ENCODE results near the gene BROX.
"Not testable (repeated sequence)": the region's sequence is repeated elsewhere in the genome, so short reads cannot be mapped to it uniquely, and the experiment has no call there.

Gene BROX

DNA sequence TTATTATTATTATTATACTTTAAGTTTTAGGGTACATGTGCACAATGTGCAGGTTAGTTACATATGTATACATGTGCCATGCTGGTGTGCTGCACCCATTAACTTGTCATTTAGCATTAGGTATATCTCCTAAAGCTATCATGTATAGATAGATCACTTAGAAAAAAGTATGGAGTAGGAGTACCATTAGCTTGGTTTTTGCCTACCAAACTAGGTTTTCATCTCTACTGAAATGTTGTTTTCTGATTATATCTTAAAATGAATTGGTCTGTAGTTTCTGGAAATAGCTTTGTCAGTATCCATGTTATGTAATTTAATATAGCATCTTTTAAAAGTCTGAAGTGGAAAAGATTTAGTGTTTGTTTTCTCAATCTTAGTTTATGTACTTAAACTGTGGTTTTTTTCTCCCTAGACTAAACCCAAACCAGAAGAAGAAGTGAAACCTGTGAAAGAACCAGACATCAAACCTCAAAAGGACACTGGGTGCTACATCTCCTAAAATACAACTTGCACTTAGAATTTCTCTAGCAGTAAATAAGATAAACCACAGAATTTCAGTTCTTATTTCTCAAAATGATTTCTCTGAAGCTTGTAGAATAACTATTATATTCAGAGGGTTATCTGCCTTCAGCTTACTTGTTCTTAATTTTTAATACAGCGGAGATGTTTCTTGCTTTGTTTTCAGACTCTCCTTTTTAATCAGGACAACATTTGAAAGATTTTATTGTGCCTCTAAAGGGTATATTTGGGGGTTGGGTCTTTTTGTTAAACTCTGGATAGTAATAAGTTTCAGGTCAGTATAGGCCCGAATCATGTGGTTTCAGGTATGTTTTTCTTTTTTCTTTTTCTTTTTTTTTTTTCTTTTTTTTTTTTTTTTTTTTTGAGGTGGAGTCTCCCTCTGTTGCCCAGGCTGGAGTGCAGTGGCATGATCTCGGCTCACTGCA is 20.1 kb downstream of the BROX start:
- DNase-seq, result no peak

DNA sequence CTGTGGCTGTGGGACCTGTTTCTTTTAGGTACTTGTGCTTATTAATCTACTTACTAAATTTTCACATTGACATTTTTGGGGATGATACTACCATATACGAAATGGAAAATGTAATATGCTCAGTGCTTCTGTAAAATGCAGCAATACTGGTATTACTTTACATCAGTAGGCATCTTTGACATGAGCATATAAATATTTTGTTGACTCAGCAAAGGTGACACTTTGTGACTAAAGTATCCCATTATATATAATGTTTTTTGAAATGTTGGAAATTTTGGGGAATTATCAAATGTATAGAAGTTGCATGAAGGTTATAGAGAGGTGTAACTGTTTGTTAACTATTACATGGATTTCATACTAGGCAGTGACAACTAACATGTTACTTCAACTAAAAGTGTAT is 22.4 kb downstream of the BROX start:
- DNase-seq, result no peak

DNA sequence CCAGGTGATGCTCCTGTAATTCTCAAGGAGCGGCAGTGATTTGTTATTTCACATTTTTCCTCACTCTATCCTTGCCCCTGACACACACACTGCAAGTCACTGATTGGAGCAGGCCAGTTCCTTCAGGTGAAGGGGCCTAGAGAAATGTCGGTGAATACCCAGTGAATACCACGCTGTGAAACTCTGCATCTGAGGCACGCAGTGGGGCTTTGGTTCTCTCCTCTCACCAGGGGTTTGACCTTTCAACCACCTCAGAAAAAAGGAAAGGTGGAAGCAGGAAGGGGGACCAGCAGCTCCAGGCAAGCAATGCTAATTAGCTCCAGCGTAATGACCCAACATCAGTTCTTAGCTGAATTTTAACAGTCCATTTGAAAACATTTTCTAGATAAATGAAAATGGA is 24.1 kb downstream of the BROX start:
- no peak for DNase-seq

DNA sequence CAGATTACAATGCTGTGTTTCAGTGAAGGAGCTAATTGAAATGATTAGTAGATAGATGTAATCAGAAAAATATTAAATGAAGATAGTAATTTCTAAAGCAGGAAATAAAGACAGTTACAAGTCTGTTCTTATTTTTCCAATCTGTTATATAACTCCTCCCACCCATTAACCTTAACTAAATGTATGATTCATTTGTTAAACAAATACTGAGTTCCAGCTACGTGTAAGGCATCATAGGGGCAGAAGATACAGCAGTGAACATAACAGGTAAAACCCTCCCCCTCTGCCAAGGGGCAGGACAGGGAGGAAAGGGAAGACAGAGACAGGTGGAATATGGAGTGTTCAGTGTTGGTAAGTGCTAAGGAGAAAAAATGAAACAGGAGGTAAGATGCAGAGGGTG is 24.6 kb downstream of the BROX start, which contains the start of gene FAM177B:
Gene FAM177B, plus strand, starts transcription at position 231 of the 400 bp plus-strand sequence. CDS start 9,344 bp downstream, outside the sequence.
- DNase-seq, result no peak

DNA sequence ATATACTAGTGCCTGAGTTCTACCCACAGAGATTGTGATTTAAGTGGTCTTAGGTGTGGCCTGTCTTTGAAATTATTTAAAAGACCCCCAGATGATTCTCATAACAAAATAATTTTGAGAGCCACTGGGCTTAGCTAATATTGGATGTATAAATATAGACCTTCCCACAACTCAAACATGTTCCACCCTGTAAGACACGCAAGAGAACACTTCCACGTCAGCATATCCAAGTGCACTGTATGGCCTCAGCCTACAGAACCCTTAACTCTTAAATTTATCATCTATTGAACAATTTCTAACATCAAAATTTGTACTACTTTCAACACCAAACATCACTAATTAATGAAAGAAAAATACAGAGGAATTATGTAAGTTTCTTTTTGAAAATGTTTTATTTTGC is 27.1 kb downstream of the BROX start:
- DNase-seq, result no peak

DNA sequence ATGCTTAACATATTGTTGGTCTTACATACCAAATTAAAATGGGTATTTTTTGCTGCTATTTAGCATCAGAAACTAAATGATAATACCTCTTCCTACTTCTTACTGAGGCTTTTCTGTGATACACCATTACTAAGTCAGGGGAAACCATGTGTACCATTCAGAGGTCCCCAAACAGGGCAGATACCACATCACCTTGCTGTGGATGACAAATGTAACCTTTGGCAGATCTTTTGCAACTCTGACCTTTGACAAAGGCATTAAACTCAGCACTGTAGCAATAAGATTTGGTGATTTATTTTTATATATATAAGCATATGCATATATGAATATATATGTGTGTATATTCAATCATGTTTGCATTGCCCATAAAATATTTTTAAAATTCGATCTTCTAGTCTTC is 27.6 kb downstream of the BROX start:
- no peak for DNase-seq

DNA sequence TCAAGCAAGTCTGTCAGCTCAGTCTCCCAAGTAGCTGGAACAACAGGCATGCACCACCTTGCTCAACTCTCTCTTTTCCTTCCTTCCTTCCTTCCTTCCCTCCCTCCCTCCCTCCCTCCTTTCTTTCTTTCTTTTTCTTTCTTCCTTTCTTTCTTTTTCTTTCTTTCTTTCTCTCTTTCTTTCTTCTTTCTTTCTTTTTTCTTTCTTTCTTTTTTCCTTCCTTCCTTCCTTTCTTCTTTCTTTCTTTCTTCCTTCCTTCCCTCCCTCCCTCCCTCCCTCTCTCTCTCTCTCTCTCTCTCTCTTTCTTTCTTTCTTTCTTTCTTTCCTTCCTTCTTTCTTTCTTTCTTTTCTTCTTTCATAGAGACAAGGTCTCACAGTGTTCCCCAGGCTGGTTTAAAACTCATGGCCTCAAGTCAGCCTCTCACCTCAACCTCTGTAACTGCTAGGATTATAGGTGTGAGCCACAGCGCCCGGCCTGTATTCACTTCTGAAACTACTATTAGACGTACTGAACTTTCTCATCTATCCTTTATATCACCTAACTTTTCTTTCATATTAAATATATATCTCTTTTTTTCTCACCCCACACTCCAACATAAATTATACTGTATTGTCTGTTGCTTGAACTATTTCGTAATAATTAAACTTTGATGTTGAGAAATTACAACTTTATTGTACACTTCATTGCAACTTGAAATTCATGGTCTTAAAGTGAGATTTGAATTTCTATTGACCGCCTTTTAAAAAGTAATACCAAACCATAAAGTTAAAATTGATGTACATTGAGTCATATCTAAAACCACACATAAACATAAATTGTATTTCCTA is 29.5 kb downstream of the BROX start:
- not testable (repeated sequence) for DNase-seq

DNA sequence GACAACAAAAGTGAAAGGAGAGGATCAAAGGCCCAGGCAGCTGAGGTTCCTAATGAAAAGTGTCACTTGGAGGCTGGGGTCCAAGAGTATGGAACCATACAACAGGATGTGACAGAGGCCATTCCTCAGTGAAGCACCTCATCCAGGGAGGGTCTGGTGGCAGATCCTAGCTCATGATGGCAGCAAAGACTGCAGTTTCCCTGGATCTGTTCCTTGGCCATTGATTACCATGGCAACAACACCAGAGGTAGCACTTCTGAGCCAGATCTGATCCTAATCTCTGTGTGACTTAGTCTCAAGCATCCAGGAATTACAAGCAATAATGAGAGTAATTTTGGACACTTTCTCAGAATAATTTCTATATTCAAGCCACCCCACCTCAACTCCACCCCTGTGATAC is 37.6 kb downstream of the BROX start:
- no peak for DNase-seq

DNA sequence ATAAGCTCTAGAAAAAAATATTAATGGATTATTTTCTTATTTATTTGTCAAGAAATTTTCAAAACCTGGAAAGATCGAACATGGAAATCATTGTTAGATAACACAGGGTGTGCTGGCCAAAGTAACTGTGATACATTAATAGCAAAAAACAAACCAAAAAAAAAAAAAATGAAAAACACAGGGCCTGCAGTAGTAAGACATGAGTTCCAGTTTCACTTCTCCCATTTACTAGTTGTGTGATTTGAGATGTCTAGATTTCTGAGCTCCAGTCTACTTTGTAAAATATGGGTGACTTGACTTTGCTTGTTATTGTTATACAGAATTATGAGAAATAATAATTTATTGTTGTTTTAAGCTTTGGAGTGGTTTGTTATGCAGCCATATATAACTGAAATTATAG is 38.3 kb downstream of the BROX start:
- no peak for DNase-seq

DNA sequence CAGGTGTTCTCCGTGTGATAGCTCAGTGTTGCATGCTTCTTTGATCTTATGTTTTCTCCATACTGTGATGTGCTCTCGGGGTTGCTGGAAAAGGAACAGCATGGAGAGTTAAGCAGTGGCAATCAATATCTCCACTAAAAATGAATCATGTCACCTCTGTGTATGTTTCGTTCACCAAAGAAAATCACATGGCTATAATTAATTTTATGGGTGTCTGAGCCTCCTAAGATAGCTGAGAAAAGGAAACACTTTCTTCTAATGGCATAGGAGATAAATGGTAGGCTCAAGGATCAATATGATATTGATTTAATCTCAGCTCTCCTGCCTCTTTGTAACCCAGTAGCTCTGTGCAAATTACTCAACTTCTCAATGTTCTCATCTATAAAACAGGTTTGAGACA is 38.9 kb downstream of the BROX start:
- no peak for DNase-seq

DNA sequence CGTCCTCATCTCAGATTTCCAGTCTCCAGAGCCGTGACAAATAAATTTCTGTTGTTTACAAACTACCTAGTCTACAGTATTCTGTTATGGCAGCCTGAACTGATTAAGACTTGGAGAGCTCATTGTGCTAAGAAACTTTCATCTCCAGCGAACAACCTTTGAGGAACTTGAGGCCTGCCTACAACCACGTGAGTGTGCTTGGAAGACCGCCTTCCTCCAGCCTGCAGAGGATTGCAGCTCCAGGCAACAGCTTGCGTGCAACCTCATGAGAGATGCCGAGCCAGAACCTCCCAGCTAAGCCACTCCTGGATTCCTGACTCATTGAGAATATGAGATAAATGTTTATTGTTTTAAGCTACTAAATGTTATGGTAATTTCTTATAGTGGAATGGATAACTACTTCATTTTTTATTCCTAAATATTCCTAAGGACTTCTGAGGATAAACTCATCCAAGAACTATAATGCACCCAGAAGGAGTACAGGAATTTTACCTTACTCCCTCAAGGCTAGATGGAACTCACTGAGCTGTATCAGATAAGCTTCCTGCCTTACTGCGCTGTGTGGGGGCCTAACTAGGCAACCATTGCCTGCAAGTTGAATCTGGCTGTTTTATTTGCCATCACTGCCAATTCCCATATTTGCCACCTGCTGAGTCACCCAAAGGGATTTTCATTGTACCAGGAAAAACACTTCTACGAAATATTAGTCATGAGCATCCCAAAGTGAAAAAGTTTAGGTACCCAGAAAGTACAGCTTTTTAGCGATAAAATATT is 42.2 kb downstream of the BROX start:
- DNase-seq, result no peak

DNA sequence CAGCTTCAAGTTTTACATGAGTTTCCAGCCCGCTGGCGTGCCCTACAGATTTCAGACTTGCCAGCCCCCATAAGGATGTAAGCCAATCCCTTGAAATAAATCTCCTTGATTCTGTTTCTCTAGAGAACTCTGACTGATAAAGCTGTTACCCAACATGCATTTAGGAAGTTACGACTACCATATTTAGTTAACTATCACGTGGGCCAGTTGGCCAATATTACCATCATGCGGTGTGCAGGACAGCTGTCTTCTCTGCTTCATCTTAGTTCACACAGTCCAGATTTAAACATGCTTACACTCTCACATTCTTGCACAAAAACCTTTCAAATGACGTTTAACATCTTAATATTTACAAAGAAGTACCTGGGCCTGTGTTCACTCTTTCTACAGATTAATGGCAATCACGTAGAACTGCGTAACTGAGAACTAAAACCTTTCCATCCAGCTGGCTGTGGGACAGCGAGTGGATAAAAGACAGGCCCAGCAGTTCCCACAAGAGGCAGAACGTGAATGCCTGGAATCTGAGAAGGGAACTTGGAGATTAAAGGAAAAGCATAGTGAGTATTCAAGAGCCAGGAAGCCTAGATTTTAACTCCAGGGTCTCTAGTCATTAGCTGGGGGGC is 45.4 kb downstream of the BROX start:
- DNase-seq, result no peak

DNA sequence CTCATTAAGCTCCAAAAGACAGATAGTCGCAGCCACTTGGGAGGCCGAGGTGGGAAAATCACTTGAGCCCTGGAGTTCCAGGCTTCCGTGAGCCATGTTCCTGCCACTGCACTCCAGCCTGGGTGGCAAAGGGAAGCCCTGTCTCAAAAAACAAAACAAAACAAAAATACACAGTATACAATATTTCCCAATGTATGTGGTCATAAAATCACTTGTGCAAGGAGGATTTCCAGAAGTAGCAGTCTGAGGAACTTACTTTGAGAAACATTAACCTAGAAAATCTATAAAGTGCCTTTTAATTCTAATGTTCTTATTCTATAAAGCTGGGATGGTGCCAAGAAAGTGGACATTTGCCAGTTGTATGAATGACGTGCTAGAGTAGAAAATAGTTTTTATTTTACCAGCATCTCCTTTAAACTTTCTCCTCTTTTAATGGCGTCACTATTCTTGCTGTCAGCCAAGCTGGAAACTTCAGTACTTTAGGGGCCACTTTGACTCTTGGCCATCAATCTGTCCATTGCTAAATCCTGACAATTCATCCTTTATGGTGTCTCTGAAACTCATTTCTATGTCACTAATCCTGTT is 47.2 kb downstream of the BROX start:
- no peak for DNase-seq

DNA sequence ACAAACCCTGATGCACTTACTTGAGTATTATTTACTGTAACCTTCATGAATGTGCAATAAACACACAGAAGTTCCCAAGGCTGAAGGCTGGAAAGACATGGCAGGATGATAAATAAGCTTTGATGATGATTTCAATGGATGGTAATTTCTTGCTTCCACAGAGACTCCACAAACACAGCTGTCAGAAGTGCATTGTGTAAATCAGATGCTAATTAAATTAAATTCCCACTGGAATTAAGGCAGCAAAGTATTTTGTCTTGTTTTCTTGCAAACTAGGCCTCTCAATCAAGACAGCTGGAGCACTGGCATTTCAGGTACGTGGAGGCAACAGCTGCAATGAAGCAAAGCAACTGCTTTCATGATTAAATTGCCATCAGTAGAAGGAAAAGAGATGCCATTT is 48.7 kb downstream of the BROX start:
- no peak for DNase-seq

DNA sequence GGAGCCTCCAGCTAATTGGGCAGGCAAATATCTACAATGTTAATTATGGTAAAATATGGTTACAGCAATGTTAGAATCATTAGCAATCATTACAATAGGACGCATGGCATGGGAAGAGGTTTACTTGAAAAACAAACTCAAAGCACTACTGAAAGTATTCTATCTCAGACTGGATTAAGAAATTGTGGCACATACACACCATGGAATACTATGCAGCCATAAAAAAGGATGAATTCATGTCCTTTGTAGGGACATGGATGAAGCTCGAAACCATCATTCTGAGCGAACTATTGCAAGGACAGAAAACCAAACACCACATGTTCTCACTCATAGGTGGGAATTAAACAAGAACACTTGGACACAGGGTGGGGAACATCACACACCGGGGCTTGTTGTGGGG is 49.8 kb downstream of the BROX start:
- not testable (repeated sequence) for DNase-seq

DNA sequence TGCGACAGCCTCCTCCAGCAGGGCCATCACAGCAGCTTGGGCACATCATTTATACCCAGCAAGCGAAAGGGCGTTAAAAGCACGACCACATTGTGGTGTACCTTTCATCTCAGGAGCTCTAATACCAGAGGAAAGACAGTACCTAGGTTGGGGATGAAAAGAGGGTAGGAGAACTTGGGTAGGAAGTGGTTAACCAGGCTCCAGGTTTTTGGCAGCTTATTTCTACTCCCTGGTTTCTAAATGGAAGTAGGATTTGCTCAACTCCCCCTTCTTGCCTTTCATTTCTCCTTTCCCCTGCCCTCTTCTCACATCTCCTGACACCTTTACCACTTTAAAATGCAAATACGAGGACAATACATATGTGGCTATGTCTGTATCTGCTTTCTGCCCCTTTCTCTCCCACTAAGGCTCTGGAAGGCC is 54.8 kb downstream of the BROX start:
- DNase-seq, result no peak

DNA sequence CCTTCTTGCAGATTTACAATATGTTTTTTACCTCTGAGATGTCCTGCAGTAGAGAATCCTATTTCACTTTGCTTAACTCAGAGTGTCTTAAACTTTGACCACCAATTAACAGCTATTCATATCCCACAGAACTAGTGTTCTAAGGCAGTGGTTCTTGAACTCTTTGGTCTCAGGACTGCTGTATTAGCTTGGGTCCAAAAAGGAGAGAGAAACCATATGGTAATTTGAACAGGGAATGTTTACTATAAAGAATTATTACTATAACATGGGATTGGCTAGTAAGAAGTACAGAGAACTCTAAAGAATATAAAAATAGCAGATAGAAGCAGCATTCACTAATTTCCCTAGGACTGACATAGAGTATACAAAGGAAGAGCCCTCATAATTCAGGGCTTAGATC is 56.2 kb downstream of the BROX start:
- DNase-seq, result no peak

DNA sequence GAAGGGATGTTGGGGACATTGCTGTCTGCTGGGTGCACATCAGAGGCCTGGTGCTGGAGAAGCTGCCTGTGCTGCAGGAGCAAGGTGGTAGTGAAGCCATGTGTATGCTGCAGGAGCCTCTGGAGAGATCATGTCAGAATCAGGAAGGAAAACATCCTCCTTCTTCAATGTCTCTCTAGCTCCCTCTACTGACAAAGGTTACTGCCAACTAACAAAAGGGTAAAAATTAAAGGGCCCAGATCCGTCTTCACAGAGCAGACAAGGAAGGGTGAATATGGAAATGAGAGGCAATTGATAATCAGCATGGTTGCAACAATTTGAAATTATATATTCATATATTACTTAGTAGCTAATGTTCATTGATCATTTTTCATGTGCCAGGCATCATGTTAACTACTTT is 56.8 kb downstream of the BROX start:
- no peak for DNase-seq

DNA sequence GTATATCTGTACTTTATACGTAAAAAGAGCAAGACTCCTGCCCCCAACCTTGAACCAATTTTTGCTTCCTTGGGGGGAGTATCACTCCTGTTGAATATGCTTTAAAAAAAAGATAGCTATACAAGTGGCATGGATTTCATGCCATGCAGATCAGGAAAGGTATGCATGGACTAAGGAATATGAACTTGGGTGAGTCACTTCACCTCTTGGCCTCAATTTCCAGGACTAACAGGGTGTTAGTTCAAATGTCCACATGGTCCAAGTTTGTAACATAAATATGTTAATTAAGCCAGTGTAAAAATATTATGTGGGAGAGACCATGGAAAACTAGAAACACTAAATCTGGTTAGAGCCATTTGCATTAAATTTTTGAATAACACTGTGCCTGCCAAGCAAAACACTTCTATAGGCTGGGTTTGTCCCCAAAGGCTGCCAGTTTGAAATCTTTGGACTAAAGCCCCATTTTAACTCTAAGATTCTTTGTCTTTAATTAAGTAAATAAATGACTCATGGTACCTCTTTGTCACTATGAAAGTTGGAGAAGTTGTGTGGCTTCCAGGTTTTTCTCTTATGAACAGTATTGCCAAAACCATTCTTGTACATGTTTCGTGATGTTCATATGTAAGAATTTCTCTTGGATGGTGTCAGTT is 57.7 kb downstream of the BROX start:
- DNase-seq, result no peak

DNA sequence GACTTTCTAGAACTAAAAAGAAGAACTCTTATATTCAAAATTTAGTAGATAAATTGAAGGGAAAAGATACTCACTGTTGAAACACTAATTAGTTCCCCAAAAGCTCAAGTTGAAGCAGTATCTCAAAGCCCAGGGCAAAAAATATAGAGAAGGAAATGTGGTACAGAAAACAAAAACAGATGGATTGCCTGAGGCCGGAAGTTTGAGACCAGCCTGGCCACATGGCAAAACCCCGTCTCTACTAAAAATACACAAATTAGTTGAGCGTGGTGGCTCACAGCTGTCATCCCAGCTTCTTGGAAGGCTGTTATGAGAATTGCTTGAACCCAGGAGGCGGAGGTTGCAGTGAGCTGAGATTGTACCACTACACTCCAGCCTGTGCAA is 60.6 kb downstream of the BROX start:
- DNase-seq, result no peak

DNA sequence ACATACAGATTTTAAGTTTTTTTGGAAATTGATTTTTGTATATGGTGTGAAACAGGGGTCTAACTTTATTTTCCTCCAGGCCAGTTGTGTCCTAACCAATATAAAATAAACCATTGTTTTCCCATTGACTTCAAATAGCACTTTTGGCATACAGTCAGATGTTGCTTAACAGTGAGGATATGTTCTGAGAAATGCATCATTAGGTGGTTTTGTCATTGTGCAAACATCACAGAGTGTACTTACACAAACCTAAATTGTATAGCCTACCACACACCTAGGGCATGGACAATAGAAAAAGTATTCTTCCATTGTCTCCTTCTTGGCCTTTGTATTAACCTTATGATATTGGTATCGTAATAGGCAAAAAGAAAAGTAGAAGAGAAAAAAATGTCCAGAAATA is 65.1 kb downstream of the BROX start:
- DNase-seq, result peak; percentile 12

DNA sequence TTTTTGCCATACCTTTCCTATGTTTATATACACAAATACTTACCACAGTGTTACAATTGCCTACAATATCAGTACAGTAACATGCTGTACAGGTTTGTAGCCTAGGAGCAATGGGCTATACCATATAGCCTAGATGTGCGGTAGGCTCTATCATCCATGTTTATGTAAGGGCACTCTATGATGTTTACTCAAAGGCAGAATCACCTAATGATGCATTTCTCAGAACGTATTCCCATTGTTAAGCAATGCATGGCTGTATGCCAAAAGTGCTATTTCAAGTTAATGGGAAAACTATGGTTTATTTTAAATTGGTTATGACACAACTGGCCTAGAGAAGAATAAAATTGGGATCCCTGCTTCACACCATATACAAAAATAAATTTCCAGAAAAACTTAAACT is 65.6 kb downstream of the BROX start:
- DNase-seq, result peak; percentile 22

Measured in NCI-H2029 treated with DMSO at 0.1 percent for 48 hours (cell line).